Activated CD8-positive, alpha-beta memory T cell treated with anti-CD3 and anti-CD28 coated beads, Interleukin-2, amount 50 U/mL, for 24 hours (primary cell): ENCODE measurements around the gene RAB39B.

ENCODE experiments used
- DNase-seq: peaks from one replicate; pipeline ENCODE4 v3.0.0-alpha.2; 2020; ENCODE audit errors: extremely low read depth

Gene RAB39B

GRCh38 chrX:155215443-155216178, 48.7 kb downstream of the RAB39B start:
- DNase-seq: no peak

GRCh38 chrX:155213731-155214130, 50.6 kb downstream of the RAB39B start:
- DNase-seq: no peak

DNA sequence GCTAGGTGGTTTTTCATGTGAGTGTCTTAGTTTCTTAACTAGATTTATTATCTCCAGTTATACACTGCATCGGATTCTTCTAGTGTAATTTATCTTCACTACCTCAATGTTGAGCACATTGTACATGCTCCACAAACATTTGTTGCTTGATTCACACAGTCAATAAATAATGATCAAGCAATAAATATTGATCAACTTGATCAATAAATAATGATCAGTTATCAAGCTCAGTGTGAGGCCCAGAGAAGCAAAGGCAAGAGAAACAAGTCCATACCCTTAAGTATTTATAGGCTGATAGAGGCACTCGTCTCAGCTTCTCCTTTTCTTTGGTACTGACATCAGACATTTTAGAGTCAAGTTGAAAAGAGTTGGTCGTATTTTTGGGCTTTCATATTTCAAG, 53.1 kb downstream of the RAB39B start:
- DNase-seq: no peak
